Ammon's horn (tissue), 1 donor: ENCODE results near the gene WDR7.

ENCODE experiments used
- DNase-seq: peaks from one replicate; pipeline ENCODE4 v3.0.0-alpha.2; 2016; ENCODE audit warnings: low spot score

WDR7 gene

GRCh38 chr18:56889621-56890020 is 238.5 kb downstream of the WDR7 start:
- DNase-seq = no peak

DNA sequence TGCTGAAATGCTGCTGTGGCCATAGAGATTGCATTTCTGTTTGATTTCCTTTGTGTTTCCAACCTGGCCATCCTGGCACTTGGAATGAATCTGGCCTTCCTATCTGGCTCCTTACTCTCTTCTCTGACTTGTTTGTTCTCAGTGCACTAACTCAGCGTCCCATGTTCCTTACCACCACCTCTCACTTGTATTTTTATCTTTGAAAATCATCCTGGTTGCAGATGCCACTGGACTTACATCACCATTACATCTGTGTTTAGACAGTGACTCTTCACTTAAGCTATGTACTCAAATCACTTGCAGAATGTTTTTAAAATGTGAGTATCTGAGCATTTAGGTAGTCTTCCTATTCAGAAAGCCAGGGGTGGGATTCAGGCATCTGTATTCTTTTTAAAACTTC is 239.5 kb downstream of the WDR7 start:
- no peak for DNase-seq

DNA sequence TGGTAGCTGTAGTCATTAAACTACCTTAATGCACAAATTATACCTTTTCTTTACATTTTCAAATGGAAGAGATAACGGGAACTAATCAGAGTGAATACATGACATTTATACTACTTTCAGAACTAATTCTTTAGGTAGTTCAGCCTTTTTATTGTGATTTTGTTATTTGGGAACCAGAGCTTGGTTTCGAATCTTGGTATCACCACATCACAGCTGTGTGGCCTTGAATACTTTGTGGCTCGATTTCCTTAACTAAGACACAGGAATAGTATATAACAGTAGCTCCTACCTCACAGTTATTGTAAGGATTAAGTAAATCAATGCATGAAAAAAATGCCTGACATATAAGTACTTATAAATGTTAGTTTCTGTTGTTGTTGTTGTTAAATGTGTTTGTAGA is 240.0 kb downstream of the WDR7 start:
- DNase-seq = no peak

DNA sequence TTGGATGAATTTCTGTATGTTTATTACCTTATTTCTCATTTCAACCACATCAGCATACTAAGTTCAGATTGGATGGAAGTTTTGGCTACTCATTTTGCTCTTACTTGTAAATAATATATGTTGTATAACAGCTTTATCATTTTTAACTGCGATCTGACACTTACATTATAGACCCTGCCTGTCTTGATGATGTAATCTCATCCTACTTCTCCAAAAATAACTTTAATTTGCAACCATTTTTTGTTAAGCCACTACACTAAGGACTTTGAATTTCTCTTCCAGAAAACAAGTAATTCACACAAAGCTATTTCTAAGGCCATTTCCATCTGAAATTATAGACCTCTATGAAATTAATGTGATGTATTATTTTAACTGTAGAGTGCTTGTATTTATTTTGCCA is 240.7 kb downstream of the WDR7 start:
- no peak for DNase-seq

- no peak for DNase-seq
Observed at GRCh38 chr18:56897122-56897521, 246.0 kb downstream of the WDR7 start.

- no peak for DNase-seq
Observed at GRCh38 chr18:56899660-56900059, 248.5 kb downstream of the WDR7 start.

DNA sequence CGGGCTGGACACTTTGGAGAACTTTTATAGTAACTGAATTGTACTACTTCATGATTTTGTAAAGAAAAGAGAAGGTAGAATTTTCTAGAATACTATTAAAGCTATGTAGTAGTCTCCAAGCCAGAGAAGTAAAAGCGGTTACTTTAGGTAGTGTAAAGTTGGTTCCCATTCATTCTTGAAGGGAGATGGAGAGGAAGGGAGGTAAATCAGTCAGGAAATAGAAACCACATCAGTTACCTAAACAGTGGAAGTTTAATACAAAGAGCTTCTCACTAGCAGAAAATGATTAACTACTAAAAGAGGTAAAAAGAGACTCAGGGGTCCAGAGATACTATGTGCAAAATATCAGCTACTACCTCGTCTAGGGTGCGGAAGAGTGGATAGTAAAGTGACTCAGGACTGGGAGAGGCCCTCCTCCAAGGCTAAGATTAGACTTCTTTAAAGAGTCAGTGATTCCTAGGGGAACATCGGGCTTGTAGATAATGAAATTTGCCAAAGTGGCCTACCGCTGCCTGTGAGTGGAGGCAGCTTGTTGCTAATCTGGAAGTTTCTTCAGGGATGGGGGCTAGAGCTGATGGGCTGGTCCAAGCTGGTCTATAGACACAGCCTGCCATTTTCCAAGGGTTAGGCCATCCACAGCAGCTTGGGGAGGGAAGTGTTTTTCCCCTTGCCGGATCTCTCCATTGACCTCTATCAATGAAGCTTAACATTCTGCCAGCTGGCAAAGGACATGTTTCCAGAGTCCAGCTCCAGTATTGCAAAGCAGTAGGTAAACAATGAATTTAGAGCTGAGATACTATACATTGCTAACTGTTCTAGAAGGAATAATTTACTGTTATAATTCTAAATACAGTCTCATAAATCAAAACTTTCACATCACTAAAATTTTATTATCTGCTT is 249.3 kb downstream of the WDR7 start:
- DNase-seq = no peak

DNA sequence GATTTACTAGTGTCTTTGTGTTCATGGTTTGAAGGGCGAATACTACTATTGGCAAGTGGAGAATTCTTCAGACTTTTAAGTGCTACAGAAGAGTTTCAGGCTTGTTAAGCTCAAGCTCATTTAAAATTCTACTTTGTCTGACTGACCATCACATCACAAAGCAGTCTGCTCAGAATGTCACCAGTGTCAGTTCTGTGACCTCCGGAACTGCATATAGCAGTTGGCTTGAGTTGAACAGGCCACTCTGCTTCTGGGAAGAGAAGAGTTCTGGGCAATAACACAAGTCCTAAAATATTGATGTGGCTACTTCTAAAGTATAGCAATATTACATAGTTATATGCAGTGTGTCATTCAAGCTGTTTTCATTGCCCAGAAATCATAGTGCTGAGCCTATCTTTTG is 250.8 kb downstream of the WDR7 start:
- no peak for DNase-seq

GRCh38 chr18:56902653-56903052 is 251.5 kb downstream of the WDR7 start:
- no peak for DNase-seq

DNA sequence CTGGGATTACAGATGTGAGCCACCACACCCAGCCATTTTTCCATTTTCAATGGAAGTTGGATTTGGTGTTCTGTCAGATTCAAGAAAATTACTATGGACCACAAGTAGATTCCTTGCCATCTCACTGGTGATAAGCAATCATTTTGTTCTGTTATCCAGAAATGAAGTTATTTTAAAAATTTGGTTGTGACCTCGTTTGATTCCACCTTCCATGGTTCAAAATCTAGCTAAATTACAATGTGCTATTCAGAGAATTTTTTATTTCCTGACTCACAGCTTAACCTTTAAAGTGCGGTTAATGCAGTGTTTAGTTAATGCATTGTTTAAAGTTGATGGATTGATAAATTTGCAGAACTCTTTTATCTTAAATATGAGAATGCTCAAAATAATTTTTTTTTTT is 252.5 kb downstream of the WDR7 start:
- DNase-seq = no peak

GRCh38 chr18:56907771-56908170 is 256.6 kb downstream of the WDR7 start:
- DNase-seq = no peak

DNA sequence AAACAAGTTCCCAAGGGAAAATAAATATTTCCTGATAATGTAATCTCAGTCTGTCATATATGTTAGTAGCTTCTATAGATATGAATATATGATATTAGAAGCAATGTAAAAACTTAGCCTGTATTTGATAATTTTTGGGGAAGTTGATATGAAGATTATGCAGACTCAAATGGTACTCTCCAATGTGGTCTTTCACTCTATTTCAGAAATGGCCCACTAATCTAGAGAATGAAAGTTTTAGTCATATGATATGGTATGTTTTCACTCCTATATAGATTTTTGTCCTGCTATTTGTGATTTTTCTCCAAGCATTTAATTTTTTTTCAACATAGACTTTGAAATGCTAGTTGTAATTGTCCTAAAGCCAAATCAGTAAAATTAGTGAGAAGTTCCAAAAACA is 259.1 kb downstream of the WDR7 start:
- DNase-seq = no peak

DNA sequence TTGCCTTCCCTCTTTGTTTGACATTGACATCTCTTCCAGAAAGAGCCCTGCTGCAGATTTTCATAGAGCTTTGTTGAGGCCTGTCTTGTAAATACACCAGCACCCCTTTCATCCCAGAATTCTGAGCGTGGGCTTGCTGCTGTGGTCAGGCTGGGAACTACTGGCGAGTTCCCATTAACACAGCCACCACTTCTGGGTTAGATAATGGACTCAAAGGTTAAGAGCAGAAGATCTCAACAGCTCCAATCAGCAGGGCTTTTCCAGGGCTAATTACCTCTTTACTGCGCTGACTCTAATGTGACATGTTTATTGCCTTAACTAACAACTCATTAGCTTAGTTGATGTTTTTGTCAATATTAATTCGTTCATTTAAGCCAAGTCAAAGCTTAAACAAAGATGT is 259.8 kb downstream of the WDR7 start:
- no peak for DNase-seq

GRCh38 chr18:56913941-56914340 is 262.8 kb downstream of the WDR7 start:
- no peak for DNase-seq

- DNase-seq = no peak
Observed at GRCh38 chr18:56919190-56919589, 268.0 kb downstream of the WDR7 start.

GRCh38 chr18:56921896-56922480 is 270.8 kb downstream of the WDR7 start:
- DNase-seq = no peak

GRCh38 chr18:56926734-56927133 is 275.6 kb downstream of the WDR7 start:
- no peak for DNase-seq

GRCh38 chr18:56927786-56928185 is 276.6 kb downstream of the WDR7 start:
- no peak for DNase-seq

GRCh38 chr18:56929886-56930285 is 278.7 kb downstream of the WDR7 start:
- peak; percentile 22 for DNase-seq

- DNase-seq = no peak
Observed at GRCh38 chr18:56933472-56933871, 282.3 kb downstream of the WDR7 start.

GRCh38 chr18:56934131-56934530 is 283.0 kb downstream of the WDR7 start:
- DNase-seq = no peak

DNA sequence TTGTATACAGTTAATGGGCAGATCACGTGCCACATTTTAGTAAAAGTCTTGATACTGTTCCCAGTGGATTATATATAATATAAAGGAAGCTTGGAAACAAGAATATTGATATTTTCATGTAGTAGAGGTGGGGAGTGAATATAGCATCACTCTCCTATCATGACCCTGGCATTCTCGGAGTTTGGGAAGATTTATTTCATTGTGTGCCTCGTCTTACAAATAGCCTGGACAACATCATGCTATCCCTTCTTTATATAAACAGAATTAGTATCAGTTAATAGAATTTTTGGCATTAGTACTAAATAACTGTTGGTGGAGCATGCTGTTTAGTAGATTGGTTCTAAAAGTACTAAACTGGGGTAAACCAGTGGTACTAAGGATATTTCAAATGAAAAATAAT is 283.7 kb downstream of the WDR7 start:
- DNase-seq = no peak

DNA sequence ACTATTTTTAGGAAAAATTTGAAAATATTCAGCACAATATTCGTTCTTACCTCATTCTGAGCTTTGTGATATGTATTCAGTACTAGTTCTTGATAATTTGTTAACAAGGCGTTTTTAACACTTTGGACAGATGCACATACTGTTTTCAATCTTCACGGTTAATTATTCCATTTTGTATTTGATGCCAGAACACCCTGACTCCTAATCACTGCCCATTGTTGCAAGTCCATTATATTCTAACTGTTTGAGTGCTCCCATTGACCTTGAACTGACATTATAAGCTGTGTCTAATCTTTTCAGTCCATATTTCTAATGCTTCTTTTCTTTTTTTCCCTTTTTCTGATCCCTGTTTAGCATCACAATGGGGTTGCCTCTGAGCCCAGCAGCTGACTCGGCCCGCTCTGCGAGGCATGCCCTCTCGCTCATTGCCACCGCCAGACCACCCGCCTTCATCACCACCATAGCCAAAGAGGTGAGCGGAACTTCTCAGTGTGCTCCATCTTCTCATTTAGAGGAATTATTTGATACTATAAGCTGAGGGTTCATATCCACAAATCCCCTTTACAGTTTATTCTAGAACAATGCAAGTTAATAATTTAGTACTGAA is 284.4 kb downstream of the WDR7 start:
- no peak for DNase-seq
